Astrocyte of the spinal cord (primary cell): ENCODE data around the gene AQP7.

Experiments used
- DNase-seq: peaks from one replicate; pipeline ENCODE4 v3.0.0; 2011; ENCODE audit warnings: low read depth, low spot score
- H3K4me3 ChIP-seq: 2 replicates; pipeline ENCODE4 v1.5.1; 2011; ENCODE audit warnings: low read depth, mild to moderate bottlenecking, low read length, moderate library complexity
- CTCF ChIP-seq: IDR thresholded peaks from 2 replicates; pipeline ENCODE4 v1.5.1; 2012; ENCODE audit warnings: low read depth, mild to moderate bottlenecking, low read length, inconsistent platforms
- in situ Hi-C: cut with HindIII; loops from 2 replicates; pipeline ENCODE4 v1.10.0; 2017; ENCODE audit warnings: low sequenced_read_pairs

AQP7 gene

GRCh38 chr9:33439731-33440130 lies 37.4 kb upstream of the AQP7 start:
- no peak for TF ChIP-seq CTCF
- in situ Hi-C loops: no loop called here
- no peak overlapping the region for H3K4me3 ChIP-seq
- no peak for DNase-seq

- H3K4me3 ChIP-seq: no peak overlapping the region
- in situ Hi-C loops: no loop called here
- no peak for TF ChIP-seq CTCF
- no peak for DNase-seq
Measured at GRCh38 chr9:33438926-33439680, 36.7 kb upstream of the AQP7 start.

GRCh38 chr9:33437898-33438297 lies 35.5 kb upstream of the AQP7 start:
- in situ Hi-C loops: no loop called here
- TF ChIP-seq CTCF: no peak
- no peak overlapping the region for H3K4me3 ChIP-seq
- no peak for DNase-seq

- H3K4me3 ChIP-seq: no peak overlapping the region
- no peak for DNase-seq
- no peak for TF ChIP-seq CTCF
- in situ Hi-C loops: no loop called here
Measured at GRCh38 chr9:33437205-33437604, 34.8 kb upstream of the AQP7 start.

- in situ Hi-C loops: no loop called here
- no peak overlapping the region for H3K4me3 ChIP-seq
- TF ChIP-seq CTCF: no peak
- DNase-seq: no peak
Measured at GRCh38 chr9:33436445-33436844, 34.1 kb upstream of the AQP7 start.

- DNase-seq: no peak
- no peak overlapping the region for H3K4me3 ChIP-seq
- in situ Hi-C loops: no loop called here
- TF ChIP-seq CTCF: no peak
Measured at GRCh38 chr9:33435821-33436277, 33.5 kb upstream of the AQP7 start.
